Upper lobe of right lung (tissue), 1 donor: ENCODE data around the gene C7orf25. TPM values are rescaled to one million over a fixed set of nuclear protein-coding genes. Genes with fewer than 3 reads are reported as not detected.
"Not testable (repeated sequence)": the region's sequence is repeated elsewhere in the genome, so short reads cannot be mapped to it uniquely, and the experiment has no call there.

ENCODE experiments used
- ATAC-seq: fragments of 200-7000 bp; cut with Tn5 transposase; one replicate; pipeline ENCODE4 v1.9.1; 2020; ENCODE audit warnings: mild to moderate bottlenecking, moderate library complexity
- DNase-seq: peaks from one replicate; pipeline ENCODE4 v3.0.0-alpha.2; 2020
- H3K27ac ChIP-seq: fragments of 200-600 bp; one replicate; pipeline ENCODE4 v1.8.0; 2022
- H3K27me3 ChIP-seq: fragments of 200-600 bp; one replicate; pipeline ENCODE4 v1.8.0; 2022; ENCODE audit warnings: mild to moderate bottlenecking
- H3K36me3 ChIP-seq: fragments of 200-600 bp; one replicate; pipeline ENCODE4 v1.8.0; 2022
- H3K4me1 ChIP-seq: fragments of 200-600 bp; one replicate; pipeline ENCODE4 v1.8.0; 2022
- H3K4me3 ChIP-seq: fragments of 200-600 bp; one replicate; pipeline ENCODE4 v1.8.0; 2022; ENCODE audit warnings: mild to moderate bottlenecking
- H3K9me3 ChIP-seq: fragments of 200-600 bp; one replicate; pipeline ENCODE4 v1.8.0; 2022
- CTCF ChIP-seq: fragments of 200-600 bp; IDR thresholded peaks from one replicate; pipeline ENCODE4 v1.8.0; 2022; ENCODE audit warnings: antibody characterized with exemption
- intact Hi-C: fragments of 100-400 bp; cut with DNase I; formaldehyde crosslinking; loops from one replicate; pipeline ENCODE4 v1.11.0; 2022
- total RNA-seq: library from RNA; stranded (reverse); fragmentation: NEBNext Ultra II Directional; extraction: Animal tissue kit (Norgen Biotek cat#: 25700); gene quantifications from one replicate; pipeline ENCODE4 v1.2.1, GENCODE V29; 2021
- donor health status: DM: no; HTN: yes; CAD: no; lungs with severe emphysema.

C7orf25 gene
- total RNA-seq, 1 donor from 2014 or later = 7.4 TPM

DNA sequence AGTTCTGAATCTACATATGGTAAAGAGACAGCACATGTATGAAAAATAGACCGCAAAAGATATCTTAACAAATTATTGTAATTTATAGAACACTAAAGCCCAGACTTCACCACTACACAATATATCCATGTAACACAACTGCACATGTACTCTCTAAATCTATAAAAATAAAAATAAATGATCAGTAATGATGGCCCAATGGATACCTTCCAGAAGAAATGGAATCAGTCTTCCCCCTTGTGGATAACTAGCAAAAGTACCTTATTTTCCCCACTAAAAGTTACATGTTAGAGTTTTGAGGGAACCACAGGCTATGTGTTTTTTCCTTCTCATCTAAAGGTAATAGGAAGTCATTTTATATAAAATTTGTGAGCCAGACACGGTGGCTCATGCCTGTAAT, 25.7 kb downstream of the C7orf25 start:
- no peaks in the 10 kb centered on the region for H3K9me3 ChIP-seq
- H3K4me1 ChIP-seq = peaks cover 19% of the 10 kb centered on the region
- peak overlapping the region; percentile 27 for H3K27ac ChIP-seq
- peak; percentile 46 for TF ChIP-seq CTCF
- DNase-seq (no peak), ATAC-seq (no peak)
- no peak overlapping the region for H3K4me3 ChIP-seq
- H3K36me3 ChIP-seq = no peaks in the 10 kb centered on the region
- intact Hi-C loops = loop anchor here (10.0 kb wide), 1 partner anchor 941 kb away; no protein-coding TSS in a partner anchor
- no peaks in the 10 kb centered on the region for H3K27me3 ChIP-seq

DNA sequence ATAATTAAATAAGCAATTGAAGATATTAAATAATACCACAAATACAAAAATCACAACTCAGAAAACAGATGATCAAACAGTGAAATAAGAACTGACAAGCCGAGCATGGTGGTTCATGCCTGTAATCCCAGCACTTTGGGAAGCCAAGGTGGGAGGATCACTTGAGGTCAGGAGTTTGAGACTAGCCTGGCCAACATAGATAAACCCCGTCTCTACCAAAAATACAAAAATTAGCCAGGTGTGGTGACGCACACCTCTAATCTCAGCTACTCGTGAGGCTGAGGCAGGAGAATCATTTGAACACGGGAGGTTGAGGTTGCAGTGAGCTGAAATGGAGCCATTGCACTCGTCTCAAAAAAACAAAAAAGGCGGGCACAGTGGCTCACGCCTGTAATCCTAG, 26.7 kb downstream of the C7orf25 start:
- not testable (repeated sequence) for H3K27ac ChIP-seq, H3K4me3 ChIP-seq, ATAC-seq, DNase-seq, H3K36me3 ChIP-seq, H3K27me3 ChIP-seq, H3K9me3 ChIP-seq
- intact Hi-C loops = loop anchor here (10.0 kb wide), 1 partner anchor 940 kb away; no protein-coding TSS in a partner anchor
- peaks cover 19% of the 10 kb centered on the region for H3K4me1 ChIP-seq

DNA sequence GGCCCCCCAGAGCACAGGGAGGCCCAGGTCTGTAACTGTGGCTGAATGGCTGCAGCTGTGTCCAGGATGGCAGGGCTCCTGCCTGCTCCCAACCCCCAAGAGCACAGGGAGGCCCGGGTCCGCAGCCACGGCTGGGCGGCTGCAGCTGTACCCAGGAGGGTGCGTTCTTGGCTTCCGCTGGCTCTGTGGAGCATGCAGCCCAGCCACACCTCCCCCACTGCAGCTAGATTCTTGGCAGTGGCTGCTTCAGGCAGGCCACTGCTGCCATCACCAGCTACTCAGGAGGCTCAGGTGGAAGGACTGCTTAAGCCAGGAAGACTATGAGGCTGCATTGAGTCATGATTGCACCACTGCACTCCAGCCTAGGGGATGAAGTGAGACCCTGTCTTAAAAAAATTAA, 27.9 kb downstream of the C7orf25 start:
- Histone ChIP-seq H3K9me3 (no peaks in the 10 kb centered on the region), H3K27me3 (no peaks in the 10 kb centered on the region), H3K36me3 (no peaks in the 10 kb centered on the region), H3K27ac (no peak overlapping the region), H3K4me3 (no peak overlapping the region), H3K4me1 (peaks cover 14% of the 10 kb centered on the region)
- intact Hi-C loops = loop anchor here (10.0 kb wide), 1 partner anchor 939 kb away; no protein-coding TSS in a partner anchor
- ATAC-seq = peak; percentile 76
- DNase-seq = peak; percentile 85
- TF ChIP-seq CTCF = no peak

GRCh38 chr7:42880392-42880791, 31.5 kb downstream of the C7orf25 start:
- no peak overlapping the region for H3K4me3 ChIP-seq
- no peaks in the 10 kb centered on the region for H3K27me3 ChIP-seq
- no peak overlapping the region for H3K27ac ChIP-seq
- intact Hi-C loops = loop anchor here (10.0 kb wide), 1 partner anchor 936 kb away; no protein-coding TSS in a partner anchor
- ATAC-seq = no peak
- no peaks in the 10 kb centered on the region for H3K4me1 ChIP-seq
- H3K9me3 ChIP-seq = no peaks in the 10 kb centered on the region
- no peak for DNase-seq
- H3K36me3 ChIP-seq = no peaks in the 10 kb centered on the region
- no peak for TF ChIP-seq CTCF

DNA sequence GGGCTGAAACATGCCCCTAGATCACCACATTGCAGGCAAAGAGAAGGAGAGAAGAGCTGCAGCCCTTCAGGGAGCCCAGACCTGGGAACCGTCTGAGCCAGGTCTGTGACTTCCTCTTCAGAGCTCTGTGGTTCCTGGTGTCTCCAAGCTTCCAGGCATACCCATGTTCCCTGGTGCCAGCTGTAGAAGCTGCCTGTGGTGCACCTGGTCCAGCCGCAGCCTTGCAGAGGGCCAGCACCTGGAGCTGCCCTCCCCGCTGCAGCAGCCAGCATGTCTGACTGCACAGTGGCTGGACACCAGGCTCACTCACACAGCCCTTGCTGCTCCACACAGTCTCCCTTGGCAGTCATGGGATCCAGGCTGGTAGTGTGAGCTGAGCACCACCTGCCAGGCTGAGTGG, 33.6 kb downstream of the C7orf25 start:
- intact Hi-C loops = no loop called here
- TF ChIP-seq CTCF = no peak
- ATAC-seq = peak; percentile 60
- no peak overlapping the region for H3K4me3 ChIP-seq
- H3K4me1 ChIP-seq = no peaks in the 10 kb centered on the region
- H3K27me3 ChIP-seq = no peaks in the 10 kb centered on the region
- H3K36me3 ChIP-seq = no peaks in the 10 kb centered on the region
- no peaks in the 10 kb centered on the region for H3K9me3 ChIP-seq
- DNase-seq = no peak
- H3K27ac ChIP-seq = no peak overlapping the region

GRCh38 chr7:42877862-42878261, 34.0 kb downstream of the C7orf25 start:
- ATAC-seq (peak; percentile 75), DNase-seq (no peak)
- no peak overlapping the region for H3K4me3 ChIP-seq
- H3K9me3 ChIP-seq = no peaks in the 10 kb centered on the region
- H3K27me3 ChIP-seq = no peaks in the 10 kb centered on the region
- no peak overlapping the region for H3K27ac ChIP-seq
- no peaks in the 10 kb centered on the region for H3K36me3 ChIP-seq
- TF ChIP-seq CTCF = no peak
- H3K4me1 ChIP-seq = no peaks in the 10 kb centered on the region
- intact Hi-C loops = no loop called here
